ENCODE results near the gene ZFYVE28. TPM values are rescaled to one million over a fixed set of nuclear protein-coding genes. Genes with fewer than 3 reads are reported as not detected.

The ZFYVE28 gene
- total RNA-seq, 3 donors from 2014 or later (not counting 1 experiment from before 2014, with no cell fraction given): 85.4 to 107 (median 104) TPM

- no peak overlapping the region for H3K27ac Mint-ChIP-seq
Observed at GRCh38 chr4:2449511-2450392, 31.3 kb upstream of the ZFYVE28 start.

GRCh38 chr4:2449051-2449450 lies 30.6 kb upstream of the ZFYVE28 start:
- Histone ChIP-seq H3K4me1 (ENCODE audit: control insufficient read depth, insufficient read depth, low read length) (no peaks in the 10 kb centered on the region), H3K9me3 (ENCODE audit: control insufficient read depth, insufficient read depth, low read length) (no peaks in the 10 kb centered on the region), H3K36me3 (ENCODE audit: control insufficient read depth, insufficient read depth, low read length) (no peaks in the 10 kb centered on the region), H3K27ac (ENCODE audit: low read length) (no peak overlapping the region), H3K4me3 (ENCODE audit: low read length) (no peak overlapping the region), H3K27me3 (ENCODE audit: control insufficient read depth, insufficient read depth, low read length) (no peaks in the 10 kb centered on the region)
- ATAC-seq (no peak), DNase-seq (no peak)
- no peaks in the 10 kb centered on the region for H3K4me1 Mint-ChIP-seq
- no peak overlapping the region for H3K4me3 Mint-ChIP-seq
- intact Hi-C loops (cut with micrococcal nuclease): no loop called here
- H3K9me3 Mint-ChIP-seq: no peaks in the 10 kb centered on the region
- H3K27ac Mint-ChIP-seq: no peak overlapping the region
- WGBS (ENCODE audit: insufficient coverage): 97% methylated on average over 11 of the region's 11 CpGs
- no peaks in the 10 kb centered on the region for H3K36me3 Mint-ChIP-seq
- no peaks in the 10 kb centered on the region for H3K27me3 Mint-ChIP-seq (ENCODE audit: low read depth in 2 of 2)
- TF ChIP-seq CTCF (IDR thresholded peaks at IDR 0.05): no peak

More at GRCh38 chr4:2449511-2450392, 31.3 kb upstream of the ZFYVE28 start:
- 88% methylated on average over 27 of the region's 27 CpGs for WGBS (ENCODE audit: insufficient coverage)
- Mint-ChIP-seq H3K9me3 (no peaks in the 10 kb centered on the region), H3K4me1 (no peaks in the 10 kb centered on the region), H3K27me3 (ENCODE audit: low read depth in 2 of 2) (no peaks in the 10 kb centered on the region), H3K4me3 (no peak overlapping the region), H3K36me3 (no peaks in the 10 kb centered on the region)
- TF ChIP-seq CTCF (IDR thresholded peaks at IDR 0.05): no peak
- no peak overlapping the region for H3K27ac ChIP-seq (ENCODE audit: low read length)
- ATAC-seq: no peak
- no peak for DNase-seq
- H3K4me3 ChIP-seq (ENCODE audit: low read length): no peak overlapping the region
- no peaks in the 10 kb centered on the region for H3K36me3 ChIP-seq (ENCODE audit: control insufficient read depth, insufficient read depth, low read length)
- no peaks in the 10 kb centered on the region for H3K4me1 ChIP-seq (ENCODE audit: control insufficient read depth, insufficient read depth, low read length)
- intact Hi-C loops (cut with micrococcal nuclease): no loop called here
- no peaks in the 10 kb centered on the region for H3K9me3 ChIP-seq (ENCODE audit: control insufficient read depth, insufficient read depth, low read length)
- no peaks in the 10 kb centered on the region for H3K27me3 ChIP-seq (ENCODE audit: control insufficient read depth, insufficient read depth, low read length)

- no peak for DNase-seq
- H3K9me3 Mint-ChIP-seq: no peaks in the 10 kb centered on the region
- Histone ChIP-seq H3K4me1 (ENCODE audit: control insufficient read depth, insufficient read depth, low read length) (no peaks in the 10 kb centered on the region), H3K4me3 (ENCODE audit: low read length) (no peak overlapping the region), H3K9me3 (ENCODE audit: control insufficient read depth, insufficient read depth, low read length) (no peaks in the 10 kb centered on the region), H3K36me3 (ENCODE audit: control insufficient read depth, insufficient read depth, low read length) (no peaks in the 10 kb centered on the region), H3K27me3 (ENCODE audit: control insufficient read depth, insufficient read depth, low read length) (no peaks in the 10 kb centered on the region), H3K27ac (ENCODE audit: low read length) (no peak overlapping the region)
- 95% methylated on average over 7 of the region's 7 CpGs for WGBS (ENCODE audit: insufficient coverage)
- no peak overlapping the region for H3K4me3 Mint-ChIP-seq
- no peaks in the 10 kb centered on the region for H3K36me3 Mint-ChIP-seq
- no peaks in the 10 kb centered on the region for H3K4me1 Mint-ChIP-seq
- no peak for TF ChIP-seq CTCF (IDR thresholded peaks at IDR 0.05)
- no peak for ATAC-seq
- intact Hi-C loops (cut with micrococcal nuclease): no loop called here
- no peaks in the 10 kb centered on the region for H3K27me3 Mint-ChIP-seq (ENCODE audit: low read depth in 2 of 2)
- H3K27ac Mint-ChIP-seq: no peak overlapping the region
Observed at GRCh38 chr4:2448589-2448988, 30.1 kb upstream of the ZFYVE28 start.

All from natural killer cell (primary cell).